Mesenchymal stem cell (in vitro differentiated cells and primary cell): ENCODE results near the gene CYB561A3.
A peak's percentile ranks its signal among the peaks of the same experiment; 100 is the strongest.

Experiments used
- DNase-seq: peaks from one replicate; pipeline ENCODE4 v3.0.0-alpha.2; 2013
- H2AFZ ChIP-seq: one replicate; pipeline ENCODE4 v1.6.1; 2013; ENCODE audit warnings: low read depth, mild to moderate bottlenecking, control low read depth, inconsistent platforms, low read length, moderate library complexity
- H2AK5ac ChIP-seq: 2 replicates; pipeline ENCODE4 v1.6.1; 2013; ENCODE audit warnings: low read length, moderate library complexity, mild to moderate bottlenecking, inconsistent platforms; ENCODE audit not compliant: severe bottlenecking
- H2BK120ac ChIP-seq: one replicate; pipeline ENCODE4 v1.6.1; 2013; ENCODE audit warnings: low read depth, mild to moderate bottlenecking, inconsistent platforms, low read length, moderate library complexity
- H2BK12ac ChIP-seq, 2 experiments: one replicate each; pipeline ENCODE4 v1.6.1; 2013; ENCODE audit warnings: inconsistent platforms in 2 of 2, low read length in 2 of 2, mild to moderate bottlenecking in 2 of 2, moderate library complexity in 2 of 2, control low read depth in 1 of 2
- H2BK15ac ChIP-seq: one replicate; pipeline ENCODE4 v1.6.1; 2013; ENCODE audit warnings: mild to moderate bottlenecking, low read depth, inconsistent platforms; ENCODE audit not compliant: poor library complexity, severe bottlenecking
- H2BK5ac ChIP-seq: 2 replicates; pipeline ENCODE4 v1.6.1; 2013; ENCODE audit warnings: low read depth, mild to moderate bottlenecking, low read length, control low read depth, inconsistent platforms; ENCODE audit not compliant: poor library complexity, severe bottlenecking
- H3K14ac ChIP-seq, 2 experiments: one replicate each; pipeline ENCODE4 v1.6.1; 2013; ENCODE audit warnings: inconsistent platforms in 2 of 2, low read length in 2 of 2, control low read depth in 1 of 2, mild to moderate bottlenecking in 1 of 2, moderate library complexity in 1 of 2
- H3K18ac ChIP-seq, 2 experiments: one replicate each; pipeline ENCODE4 v1.6.1; 2013; ENCODE audit warnings: inconsistent platforms in 2 of 2, low read length in 2 of 2, control low read depth in 1 of 2, low read depth in 1 of 2, mild to moderate bottlenecking in 1 of 2
- H3K23ac ChIP-seq, 2 experiments: one replicate each; pipeline ENCODE4 v1.6.1; 2013; ENCODE audit warnings: inconsistent platforms in 2 of 2, low read length in 2 of 2, mild to moderate bottlenecking in 2 of 2, moderate library complexity in 2 of 2, control low read depth in 1 of 2
- H3K27ac ChIP-seq: 2 replicates; pipeline ENCODE4 v1.5.1; 2013; ENCODE audit warnings: mild to moderate bottlenecking, moderate library complexity, low read length, control low read depth, inconsistent platforms; ENCODE audit not compliant: poor library complexity, severe bottlenecking
- H3K27me3 ChIP-seq, 2 experiments: 2 replicates each; pipeline versions ENCODE4 v1.6.1 to v1.7.0; 2013; ENCODE audit warnings: low read length in 2 of 2, mild to moderate bottlenecking in 2 of 2, moderate library complexity in 2 of 2, control low read depth in 1 of 2, inconsistent platforms in 1 of 2; ENCODE audit not compliant: control insufficient read depth in 1 of 2, insufficient read depth in 1 of 2
- H3K36me3 ChIP-seq, 2 experiments: 2 replicates each; pipeline versions ENCODE4 v1.6.1 to v1.7.0; 2013; ENCODE audit warnings: low read length in 2 of 2, control low read depth in 1 of 2, inconsistent platforms in 1 of 2, low read depth in 1 of 2, mild to moderate bottlenecking in 1 of 2; ENCODE audit not compliant: insufficient read depth in 2 of 2, control insufficient read depth in 1 of 2
- H3K4ac ChIP-seq, 2 experiments: one replicate each; pipeline ENCODE4 v1.6.1; 2013; ENCODE audit warnings: inconsistent platforms in 2 of 2, low read length in 2 of 2, mild to moderate bottlenecking in 2 of 2, moderate library complexity in 2 of 2, control low read depth in 1 of 2, low read depth in 1 of 2
- H3K4me1 ChIP-seq: 2 replicates; pipeline ENCODE4 v1.6.1; 2013; ENCODE audit warnings: low read depth, low read length, control low read depth; ENCODE audit not compliant: control insufficient read depth, insufficient read depth
- H3K4me2 ChIP-seq: 2 replicates; pipeline ENCODE4 v1.6.1; 2013; ENCODE audit warnings: low read length, mild to moderate bottlenecking, inconsistent platforms; ENCODE audit not compliant: poor library complexity, severe bottlenecking
- H3K4me3 ChIP-seq, 2 experiments: 2 replicates each; pipeline versions ENCODE4 v1.5.1 to v1.7.0; 2013; ENCODE audit warnings: low read length in 2 of 2, mild to moderate bottlenecking in 2 of 2, control low read depth in 1 of 2, low read depth in 1 of 2; ENCODE audit not compliant: insufficient read depth in 1 of 2
- H3K79me1 ChIP-seq: replicated peaks from 2 replicates; pipeline ENCODE4 v1.6.1; 2013; ENCODE audit warnings: mild to moderate bottlenecking, control low read depth, low read length, inconsistent platforms; ENCODE audit not compliant: poor library complexity, severe bottlenecking
- H3K9ac ChIP-seq: 2 replicates; pipeline ENCODE4 v1.7.0; 2013; ENCODE audit warnings: mild to moderate bottlenecking, low read length, moderate library complexity
- H3K9me3 ChIP-seq: 2 replicates; pipeline ENCODE4 v1.7.0; 2013; ENCODE audit warnings: mild to moderate bottlenecking, low read length; ENCODE audit not compliant: control insufficient read depth
- H4K8ac ChIP-seq: one replicate; pipeline ENCODE4 v1.6.1; 2013; ENCODE audit warnings: inconsistent platforms, mild to moderate bottlenecking, low read length, moderate library complexity
- H4K91ac ChIP-seq: one replicate; pipeline ENCODE4 v1.6.1; 2013; ENCODE audit warnings: mild to moderate bottlenecking, low read length, inconsistent platforms
- WGBS: methylation state at CpG from one replicate; pipeline ENCODE4 v1.1.7; 2013; ENCODE audit warnings: mixed read lengths; 5-methylcytosine and 5-hydroxymethylcytosine counted together

Gene CYB561A3

DNA sequence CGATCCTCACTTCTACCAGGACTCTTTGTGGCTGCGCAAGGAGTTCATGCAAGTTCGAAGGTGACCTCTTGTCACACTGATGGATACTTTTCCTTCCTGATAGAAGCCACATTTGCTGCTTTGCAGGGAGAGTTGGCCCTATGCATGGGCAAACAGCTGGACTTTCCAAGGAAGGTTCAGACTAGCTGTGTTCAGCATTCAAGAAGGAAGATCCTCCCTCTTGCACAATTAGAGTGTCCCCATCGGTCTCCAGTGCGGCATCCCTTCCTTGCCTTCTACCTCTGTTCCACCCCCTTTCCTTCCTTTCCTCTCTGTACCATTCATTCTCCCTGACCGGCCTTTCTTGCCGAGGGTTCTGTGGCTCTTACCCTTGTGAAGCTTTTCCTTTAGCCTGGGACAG, 7.0 kb upstream of the CYB561A3 start:
- Histone ChIP-seq H4K8ac (no peak overlapping the region), H3K4ac (no peak overlapping the region), H3K4me3 (peak overlapping the region in 1 of 2 experiments; percentile 24), H3K14ac (no peak overlapping the region), H3K27me3 (no peaks in the 10 kb centered on the region), H3K9ac (peak overlapping the region; percentile 47), H3K4me1 (peaks cover 4% of the 10 kb centered on the region), H2AFZ (no peak overlapping the region), H2BK15ac (no peak overlapping the region), H3K27ac (no peak overlapping the region), H2BK120ac (no peak overlapping the region), H2BK5ac (no peak overlapping the region), H2BK12ac (no peak overlapping the region), H3K18ac (no peak overlapping the region), H3K4me2 (no peak overlapping the region), H3K9me3 (no peaks in the 10 kb centered on the region), H3K36me3 (peaks cover 46 to 70% of the 10 kb centered on the region in 2 experiments), H3K79me1 (peaks cover 22% of the 10 kb centered on the region), H3K23ac (no peak overlapping the region), H4K91ac (no peak overlapping the region), H2AK5ac (no peak overlapping the region)
- WGBS: 96% methylated on average over 7 of the region's 7 CpGs
- DNase-seq: no peak

DNA sequence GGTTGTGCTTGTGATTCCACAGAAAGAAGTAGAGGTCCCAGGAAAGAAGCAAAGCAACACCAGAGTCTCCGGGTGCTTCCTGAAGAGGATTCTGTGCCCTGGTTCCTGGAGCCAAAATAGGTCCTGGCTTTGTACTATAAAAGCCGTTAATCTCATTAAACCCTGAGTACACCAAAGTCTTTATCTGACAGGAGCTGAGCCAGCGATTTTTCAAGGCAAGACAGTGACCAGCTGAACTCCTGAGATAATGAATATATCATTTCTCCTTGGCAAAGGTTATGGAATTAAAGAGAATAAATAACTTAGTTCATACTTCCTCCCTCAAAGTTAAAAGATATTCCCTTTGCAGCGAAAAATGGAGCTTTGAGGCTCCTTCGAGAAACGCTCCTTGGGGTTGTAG, 5.7 kb upstream of the CYB561A3 start:
- no peak overlapping the region for H4K91ac ChIP-seq
- H3K4ac ChIP-seq: no peak overlapping the region
- no peak overlapping the region for H2AFZ ChIP-seq
- H2BK15ac ChIP-seq: no peak overlapping the region
- no peak overlapping the region for H2BK12ac ChIP-seq
- H3K18ac ChIP-seq: no peak overlapping the region
- no peak overlapping the region for H3K9ac ChIP-seq
- H3K4me2 ChIP-seq: no peak overlapping the region
- no peak overlapping the region for H3K4me3 ChIP-seq
- H3K4me1 ChIP-seq: peaks cover 4% of the 10 kb centered on the region
- H3K27me3 ChIP-seq: no peaks in the 10 kb centered on the region
- peaks cover 20% of the 10 kb centered on the region for H3K79me1 ChIP-seq
- H3K14ac ChIP-seq: no peak overlapping the region
- H2BK5ac ChIP-seq: no peak overlapping the region
- no peak overlapping the region for H2AK5ac ChIP-seq
- H3K23ac ChIP-seq: no peak overlapping the region
- no peak for DNase-seq
- no peak overlapping the region for H4K8ac ChIP-seq
- H3K36me3 ChIP-seq: peaks cover 46 to 67% of the 10 kb centered on the region in 2 experiments
- WGBS: 98% methylated on average over 2 of the region's 6 CpGs
- H3K27ac ChIP-seq: no peak overlapping the region
- H3K9me3 ChIP-seq: no peaks in the 10 kb centered on the region
- H2BK120ac ChIP-seq: no peak overlapping the region

GRCh38 chr11:61364012-61364675, 2.5 kb upstream of the CYB561A3 start:
- Histone ChIP-seq H2AK5ac (no peak overlapping the region), H2BK15ac (no peak overlapping the region), H4K8ac (no peak overlapping the region), H2AFZ (no peak overlapping the region), H3K27ac (no peak overlapping the region), H3K4ac (no peak overlapping the region), H3K27me3 (no peaks in the 10 kb centered on the region), H3K4me1 (peaks cover 3% of the 10 kb centered on the region), H3K9ac (peak overlapping the region; percentile 7), H2BK5ac (no peak overlapping the region), H3K4me3 (peak overlapping the region in 1 of 2 experiments; percentile 93), H3K36me3 (peaks cover 31 to 58% of the 10 kb centered on the region in 2 experiments), H3K18ac (no peak overlapping the region), H2BK120ac (no peak overlapping the region), H3K9me3 (no peaks in the 10 kb centered on the region), H3K23ac (peak overlapping the region in 1 of 2 experiments; percentile 9), H3K4me2 (no peak overlapping the region), H4K91ac (no peak overlapping the region), H3K14ac (no peak overlapping the region), H3K79me1 (peaks cover 33% of the 10 kb centered on the region), H2BK12ac (no peak overlapping the region)
- DNase-seq: no peak
- WGBS: 98% methylated on average over 5 of the region's 5 CpGs

- Histone ChIP-seq H3K4me2 (peak overlapping the region; percentile 90), H2BK120ac (peak overlapping the region; percentile 80), H3K36me3 (peaks cover 20 to 47% of the 10 kb centered on the region in 2 experiments), H3K4ac (peak overlapping the region; percentile 45 to 88), H2BK15ac (peak overlapping the region; percentile 45), H2AK5ac (no peak overlapping the region), H3K9me3 (no peaks in the 10 kb centered on the region), H3K4me3 (peak overlapping the region; percentile 78 to 93), H2AFZ (no peak overlapping the region), H3K27me3 (no peaks in the 10 kb centered on the region), H2BK5ac (no peak overlapping the region), H3K23ac (no peak overlapping the region), H3K27ac (peak overlapping the region; percentile 99), H3K4me1 (peaks cover 3% of the 10 kb centered on the region), H2BK12ac (peak overlapping the region in 1 of 2 experiments; percentile 61), H4K91ac (peak overlapping the region; percentile 79), H3K79me1 (peaks cover 36% of the 10 kb centered on the region), H3K18ac (peak overlapping the region; percentile 55 to 67), H3K14ac (peak overlapping the region in 1 of 2 experiments; percentile 96), H3K9ac (peak overlapping the region; percentile 97), H4K8ac (peak overlapping the region; percentile 93)
- WGBS: 2% methylated on average over 12 of the region's 12 CpGs
- DNase-seq: peak; percentile 71
Measured at GRCh38 chr11:61362542-61362875, 827 bp upstream of the CYB561A3 start.
